ENCODE measurements around the gene ATG9B.
A peak's percentile ranks its signal among the peaks of the same experiment; 100 is the strongest.

The ATG9B gene

DNA sequence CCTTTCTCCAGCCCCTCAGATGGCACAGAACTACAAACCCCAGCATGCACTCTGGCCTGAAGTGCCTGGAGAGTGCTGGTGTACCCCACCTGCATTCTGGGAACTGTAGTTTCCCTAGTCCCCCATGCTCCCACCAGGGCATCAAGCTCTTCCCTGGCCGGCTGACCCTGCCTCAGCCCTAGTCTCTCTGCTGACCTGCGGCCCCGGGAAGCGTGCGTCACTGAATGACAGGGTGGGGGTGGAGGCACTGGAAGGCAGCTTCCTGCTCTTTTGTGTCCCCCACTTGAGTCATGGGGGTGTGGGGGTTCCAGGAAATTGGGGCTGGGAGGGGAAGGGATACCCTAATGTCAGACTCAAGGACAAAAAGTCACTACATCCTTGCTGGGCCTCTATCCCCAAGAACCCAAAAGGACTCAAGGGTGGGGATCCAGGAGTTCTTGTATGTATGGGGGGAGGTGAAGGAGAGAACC is 31.4 kb downstream of the ATG9B start:
- TF ChIP-seq, protein P1, sequence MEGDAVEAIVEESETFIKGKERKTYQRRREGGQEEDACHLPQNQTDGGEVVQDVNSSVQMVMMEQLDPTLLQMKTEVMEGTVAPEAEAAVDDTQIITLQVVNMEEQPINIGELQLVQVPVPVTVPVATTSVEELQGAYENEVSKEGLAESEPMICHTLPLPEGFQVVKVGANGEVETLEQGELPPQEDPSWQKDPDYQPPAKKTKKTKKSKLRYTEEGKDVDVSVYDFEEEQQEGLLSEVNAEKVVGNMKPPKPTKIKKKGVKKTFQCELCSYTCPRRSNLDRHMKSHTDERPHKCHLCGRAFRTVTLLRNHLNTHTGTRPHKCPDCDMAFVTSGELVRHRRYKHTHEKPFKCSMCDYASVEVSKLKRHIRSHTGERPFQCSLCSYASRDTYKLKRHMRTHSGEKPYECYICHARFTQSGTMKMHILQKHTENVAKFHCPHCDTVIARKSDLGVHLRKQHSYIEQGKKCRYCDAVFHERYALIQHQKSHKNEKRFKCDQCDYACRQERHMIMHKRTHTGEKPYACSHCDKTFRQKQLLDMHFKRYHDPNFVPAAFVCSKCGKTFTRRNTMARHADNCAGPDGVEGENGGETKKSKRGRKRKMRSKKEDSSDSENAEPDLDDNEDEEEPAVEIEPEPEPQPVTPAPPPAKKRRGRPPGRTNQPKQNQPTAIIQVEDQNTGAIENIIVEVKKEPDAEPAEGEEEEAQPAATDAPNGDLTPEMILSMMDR (conservative IDR thresholded peaks at IDR 0.05; ENCODE audit: low read length), result no peak
- H3K4me3 ChIP-seq (ENCODE audit: low read length), result no peak overlapping the region
- DNase-seq (ENCODE audit: low read depth), result no peak

DNA sequence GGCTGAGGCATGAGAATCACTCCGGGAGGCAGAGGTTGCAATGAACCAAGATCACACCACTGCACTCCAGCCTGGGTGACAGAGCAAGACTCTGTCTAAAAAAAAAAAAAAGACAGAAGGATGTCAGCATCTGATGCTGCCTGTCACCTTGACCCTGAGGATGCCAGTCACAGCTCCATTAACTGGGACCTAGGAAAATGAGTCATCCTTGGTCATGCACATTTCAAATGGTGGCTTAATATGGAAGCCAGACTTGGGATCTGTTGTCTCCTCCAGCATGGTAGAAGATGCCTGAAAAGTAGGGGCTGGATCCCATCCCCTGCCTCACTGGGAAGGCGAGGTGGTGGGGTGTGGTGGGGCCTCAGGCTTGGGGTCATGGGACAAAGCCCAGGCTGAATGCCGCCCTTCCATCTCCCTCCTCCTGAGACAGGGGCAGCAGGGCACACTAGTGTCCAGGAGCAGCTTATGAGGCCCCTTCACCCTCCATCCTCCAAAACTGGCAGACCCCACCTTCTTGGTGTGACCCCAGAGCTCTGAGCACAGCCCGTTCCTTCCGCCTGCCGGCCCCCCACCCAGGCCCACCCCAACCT is 32.1 kb downstream of the ATG9B start:
- no peak overlapping the region for H3K4me3 ChIP-seq (ENCODE audit: low read length)
- TF ChIP-seq, protein P1 (conservative IDR thresholded peaks at IDR 0.05; ENCODE audit: low read length), result no peak
- DNase-seq (ENCODE audit: low read depth), result no peak

DNA sequence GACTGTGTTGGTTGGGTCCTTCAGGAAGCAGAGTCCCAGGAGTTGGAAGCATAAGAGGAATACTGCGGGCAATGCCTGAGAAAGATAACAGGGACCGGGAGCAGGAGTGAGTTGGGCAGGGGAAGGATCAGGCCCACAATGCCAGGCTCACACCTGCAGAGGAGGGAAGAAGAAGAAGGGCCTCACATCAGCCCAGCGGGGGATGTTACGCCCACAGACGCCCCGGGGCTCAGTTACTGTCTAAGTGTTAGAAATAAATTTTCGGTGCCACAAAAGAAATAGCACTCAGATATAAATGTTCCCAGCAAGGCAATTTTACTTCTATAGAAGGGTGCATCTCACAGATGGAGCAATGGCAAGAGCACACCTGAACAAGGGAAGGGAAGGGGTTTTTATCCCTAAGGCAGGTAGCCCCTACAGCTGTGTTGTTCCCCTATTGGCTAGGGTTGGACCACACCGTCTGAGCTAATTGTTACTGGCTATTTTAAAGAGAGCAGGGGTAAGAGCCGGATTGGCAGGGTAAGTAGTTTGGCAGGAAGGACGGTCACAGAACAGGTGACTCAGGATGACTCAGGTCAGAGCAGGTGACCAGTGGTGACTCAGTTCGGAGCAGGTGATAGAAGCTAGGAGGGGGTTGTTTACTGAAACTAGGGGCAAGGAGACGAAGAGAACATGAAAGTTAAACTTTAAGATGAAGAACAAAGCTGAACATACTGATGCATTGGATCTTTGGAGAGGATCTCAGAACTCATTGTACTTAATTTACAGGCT is 33.7 kb downstream of the ATG9B start, which contains the start of gene NOS3:
TSS of gene NOS3 (plus strand) at position 602 of the 771 bp plus-strand sequence. CDS start 2,787 bp downstream, outside the sequence.
- DNase-seq (ENCODE audit: low read depth), result no peak
- TF ChIP-seq, protein P1 (conservative IDR thresholded peaks at IDR 0.05; ENCODE audit: low read length), result no peak
- H3K4me3 ChIP-seq (ENCODE audit: low read length), result no peak within 1 kb of the TSS

DNA sequence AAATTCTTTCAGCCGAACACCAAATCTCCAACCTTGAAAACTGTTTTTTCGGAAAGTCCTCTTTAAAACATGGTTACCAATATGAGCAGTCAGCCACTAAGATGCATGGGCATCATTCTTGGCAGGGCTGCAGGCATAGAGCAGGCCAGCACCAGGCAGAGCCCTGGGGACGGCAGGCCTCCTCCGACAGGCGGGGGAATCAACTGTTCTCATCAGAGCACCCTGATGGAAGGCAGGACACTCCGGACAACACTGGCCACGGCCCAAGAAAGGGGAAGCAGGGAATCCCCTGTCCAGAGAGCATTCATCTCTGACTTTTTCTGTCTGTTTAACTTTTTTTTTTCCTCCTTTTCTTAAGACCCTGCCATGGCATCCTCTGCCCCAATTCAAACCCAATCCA is 34.8 kb downstream of the ATG9B start:
- no peak for DNase-seq (ENCODE audit: low read depth)
- no peak overlapping the region for H3K4me3 ChIP-seq (ENCODE audit: low read length)
- TF ChIP-seq, protein P1 (conservative IDR thresholded peaks at IDR 0.05; ENCODE audit: low read length), result no peak

DNA sequence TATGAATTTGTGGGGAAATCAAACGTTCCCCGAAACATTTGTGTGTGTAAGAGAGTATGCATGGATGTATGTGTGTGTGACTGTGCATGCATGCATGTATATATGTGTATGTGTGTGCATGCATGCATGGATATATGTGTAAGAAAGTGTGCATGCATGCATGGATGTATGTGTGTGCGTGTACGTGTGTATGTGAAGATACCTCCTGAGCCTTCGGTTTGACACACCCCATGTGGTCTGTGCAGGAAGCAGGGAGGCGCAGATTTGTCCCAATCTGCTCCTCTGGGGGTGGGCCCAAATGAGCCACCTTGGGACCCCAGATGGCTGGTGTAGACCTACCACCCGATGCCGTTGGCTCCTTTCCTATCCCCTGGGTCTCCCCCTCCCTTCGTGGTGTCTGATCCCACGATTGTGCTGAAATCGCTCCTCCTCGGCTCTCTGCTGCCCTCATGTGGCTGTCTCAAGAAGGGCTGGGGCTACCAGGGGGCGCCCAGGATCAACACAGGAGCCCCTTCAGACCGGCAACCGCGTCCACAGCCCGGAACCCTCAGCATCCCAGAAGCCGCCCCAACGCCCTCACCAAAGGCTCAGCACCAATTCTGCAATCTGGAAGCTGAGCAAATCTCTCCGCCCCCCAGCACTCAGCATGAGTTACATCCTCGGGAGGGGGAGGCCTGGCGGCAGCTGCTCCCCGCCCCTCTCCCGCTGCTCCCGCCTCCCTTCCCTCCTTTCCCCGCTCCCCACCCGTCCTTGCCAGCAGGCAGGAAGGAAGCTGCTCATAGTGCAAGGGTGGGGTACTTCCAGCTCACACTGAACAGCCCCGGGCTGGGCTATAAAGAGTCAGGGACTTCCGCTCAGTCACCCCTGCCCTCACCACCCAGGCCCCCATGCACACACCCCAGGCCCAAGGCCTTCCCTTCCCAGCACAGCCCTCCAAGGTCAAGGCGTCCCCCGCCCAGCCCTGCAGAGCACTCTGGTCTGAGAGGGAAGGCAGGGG is 35.8 kb downstream of the ATG9B start:
- H3K4me3 ChIP-seq (ENCODE audit: low read length), result no peak overlapping the region
- DNase-seq (ENCODE audit: low read depth), result no peak
- TF ChIP-seq, protein P1 (conservative IDR thresholded peaks at IDR 0.05; ENCODE audit: low read length), result peak; percentile 68

DNA sequence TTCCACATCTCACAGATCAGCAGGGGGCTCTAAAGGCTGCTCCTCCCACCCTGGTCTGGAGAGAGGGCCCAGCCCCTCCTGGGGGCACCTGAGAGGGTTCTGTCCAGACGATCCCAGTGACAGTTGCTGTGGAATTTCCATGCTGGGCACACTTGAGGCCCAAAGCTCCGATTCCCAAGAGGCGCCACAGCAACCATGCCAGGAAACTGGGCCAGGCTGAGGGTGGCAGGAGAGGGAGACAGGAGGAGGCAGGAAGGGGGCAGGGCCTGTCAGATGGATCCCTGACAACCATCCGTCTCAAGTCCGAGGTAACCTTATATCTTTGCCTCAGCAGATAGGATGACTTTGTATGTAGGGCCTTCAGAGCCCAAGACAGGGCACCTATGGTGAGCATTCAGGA is 37.7 kb downstream of the ATG9B start:
- DNase-seq (ENCODE audit: low read depth), result no peak
- H3K4me3 ChIP-seq (ENCODE audit: low read length), result no peak overlapping the region
- TF ChIP-seq, protein P1 (conservative IDR thresholded peaks at IDR 0.05; ENCODE audit: low read length), result no peak
